GM19463 (cell line): ENCODE results near the gene DNPH1.

ENCODE experiments used
- ATAC-seq: cut with Tn5 transposase; IDR thresholded peaks from one replicate; pipeline ENCODE4 v1.9.1; 2021; ENCODE audit warnings: mild to moderate bottlenecking, moderate library complexity; ENCODE audit not compliant: unreplicated experiment

The DNPH1 gene

DNA sequence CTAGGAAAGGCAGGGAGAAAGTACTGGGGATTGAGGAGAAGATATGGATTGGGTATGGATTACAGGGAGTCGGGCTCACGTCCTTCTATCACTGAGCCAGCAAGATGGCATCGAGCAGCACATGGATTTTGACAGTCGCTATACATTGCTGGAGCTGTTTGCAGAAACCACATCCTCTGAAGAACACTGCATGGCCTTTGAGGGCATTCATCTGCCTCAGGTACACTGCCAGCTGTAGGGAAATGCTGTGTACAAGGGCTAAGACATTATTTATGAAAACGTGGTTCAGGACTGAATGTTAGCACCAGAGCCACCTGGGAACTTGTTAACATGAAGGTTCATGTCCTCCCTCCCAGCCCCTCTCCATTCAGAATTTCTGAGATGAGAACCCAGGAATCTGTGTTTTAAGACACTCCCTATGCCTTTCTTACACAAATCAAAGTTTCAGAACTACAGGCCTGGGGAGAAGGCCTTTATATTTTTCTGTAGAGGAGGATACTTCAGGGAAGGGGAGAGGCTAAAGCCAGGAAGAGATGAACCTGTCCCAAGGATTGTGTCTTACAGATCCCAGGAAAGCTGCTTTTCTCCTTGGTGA, 43.8 kb downstream of the DNPH1 start:
- no peak for ATAC-seq

DNA sequence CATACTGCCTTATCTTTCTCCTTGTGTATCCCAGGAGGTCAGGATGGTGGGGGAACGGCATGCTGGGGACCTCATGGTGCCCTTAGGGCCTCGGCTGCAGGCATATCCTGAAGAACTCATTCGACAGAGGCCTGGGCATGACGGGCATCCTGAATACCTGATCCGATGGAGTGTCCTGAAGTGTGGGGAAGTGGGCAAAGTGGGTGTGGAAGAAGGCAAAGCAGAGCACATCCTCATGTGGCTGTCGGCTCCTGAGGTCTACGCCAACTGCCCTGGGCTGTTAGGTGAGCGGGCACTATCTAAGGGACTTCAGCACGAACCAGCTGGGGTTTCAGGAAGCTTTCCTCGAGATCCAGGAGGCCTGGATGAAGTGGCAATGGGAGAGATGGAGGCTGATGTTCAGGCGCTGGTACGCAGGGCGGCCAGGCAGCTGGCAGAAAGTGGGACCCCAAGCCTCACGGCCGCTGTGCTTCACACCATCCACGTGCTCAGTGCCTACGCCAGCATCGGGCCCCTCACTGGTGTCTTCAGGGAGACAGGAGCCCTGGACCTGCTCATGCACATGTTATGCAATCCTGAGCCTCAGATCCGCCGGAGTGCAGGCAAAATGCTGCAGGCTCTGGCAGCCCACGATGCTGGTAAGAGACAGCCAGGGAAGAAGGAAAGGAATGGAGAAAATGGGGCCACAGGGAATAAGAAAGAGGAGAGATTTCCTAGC, 44.9 kb downstream of the DNPH1 start:
- no peak for ATAC-seq

DNA sequence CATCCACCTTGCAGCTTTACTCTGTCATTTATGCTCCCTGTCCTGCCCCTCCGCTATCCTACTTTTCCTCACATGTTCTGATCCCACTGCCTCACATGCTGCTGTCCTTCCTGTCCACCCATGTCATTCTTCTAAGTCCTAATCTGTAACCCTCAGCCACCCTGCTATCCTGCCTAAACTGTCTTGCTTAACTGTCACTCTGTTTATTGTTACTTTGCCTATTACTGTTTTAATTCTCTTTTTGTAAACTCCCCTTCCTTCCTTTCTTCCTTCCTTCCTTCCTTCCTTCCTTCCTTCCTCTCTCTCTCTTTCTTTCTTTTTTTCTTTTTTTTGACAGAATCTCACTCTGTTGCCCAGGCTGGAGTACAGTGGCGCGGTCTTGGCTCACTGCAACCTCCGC, 45.8 kb downstream of the DNPH1 start:
- ATAC-seq = no peak

DNA sequence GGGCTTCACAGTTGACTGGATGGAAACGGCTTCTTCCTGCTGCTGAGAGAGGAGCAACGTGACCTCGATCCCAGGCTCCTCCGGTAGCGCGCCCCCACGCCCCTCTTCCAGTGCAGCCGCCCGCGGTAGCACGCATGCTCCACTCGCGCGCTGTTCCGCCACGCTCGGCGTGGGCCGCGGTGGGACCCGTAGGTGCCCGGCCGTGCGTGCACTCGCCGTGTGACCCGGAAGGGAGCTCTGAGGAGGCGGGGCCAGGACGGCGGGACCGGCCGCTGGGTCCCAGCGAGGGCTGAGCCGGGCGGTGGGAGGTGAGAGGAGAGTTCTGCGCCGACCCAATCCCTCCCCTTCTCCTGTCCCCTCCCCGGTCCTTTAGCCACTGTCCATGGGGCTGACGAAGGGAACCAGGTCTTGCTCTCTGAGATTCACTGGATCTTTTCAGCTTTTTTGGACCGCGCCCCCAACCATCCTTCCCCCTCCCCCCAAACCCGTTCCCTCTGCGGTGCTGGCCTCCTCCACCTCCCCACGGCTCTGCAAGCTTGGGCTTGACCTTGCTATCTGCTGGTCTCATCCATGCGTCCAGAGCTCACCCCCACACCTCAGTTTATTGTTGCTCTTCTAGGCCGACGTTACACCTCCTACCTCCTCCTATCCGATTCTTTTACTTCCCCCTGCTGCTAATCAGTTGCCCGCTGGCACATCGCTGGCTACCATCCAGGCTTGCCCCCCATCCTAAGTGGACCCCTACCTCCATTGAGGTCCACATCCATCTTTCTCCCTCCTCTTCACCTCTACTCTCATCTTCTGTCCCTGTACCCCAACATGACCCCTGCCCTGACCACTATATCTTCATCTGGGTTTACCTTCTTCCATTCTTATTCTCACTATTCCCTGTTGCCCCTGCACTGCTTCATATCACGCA, 47.1 kb downstream of the DNPH1 start, which contains the start of gene CUL9:
CUL9 (plus strand) TSS at position 255 of the 919 bp plus-strand sequence. CDS start 2,115 bp downstream, outside the sequence.
- peak; percentile 100 for ATAC-seq

DNA sequence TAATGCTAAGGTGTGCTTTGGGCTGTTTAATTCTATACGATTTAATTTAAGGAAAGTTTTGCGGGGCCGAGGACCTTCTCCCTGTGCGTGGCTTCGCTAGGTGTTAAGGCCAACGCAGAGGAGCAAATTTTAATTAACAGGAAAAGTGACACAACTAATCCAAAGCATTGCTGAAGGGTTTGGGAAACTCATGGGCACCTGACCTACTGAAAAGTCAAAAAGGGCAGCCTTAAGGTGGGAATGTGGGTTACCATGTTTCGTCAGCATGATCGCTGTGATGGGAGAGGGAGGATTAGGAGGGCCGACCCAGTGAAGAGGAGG, 47.7 kb downstream of the DNPH1 start:
- no peak for ATAC-seq

DNA sequence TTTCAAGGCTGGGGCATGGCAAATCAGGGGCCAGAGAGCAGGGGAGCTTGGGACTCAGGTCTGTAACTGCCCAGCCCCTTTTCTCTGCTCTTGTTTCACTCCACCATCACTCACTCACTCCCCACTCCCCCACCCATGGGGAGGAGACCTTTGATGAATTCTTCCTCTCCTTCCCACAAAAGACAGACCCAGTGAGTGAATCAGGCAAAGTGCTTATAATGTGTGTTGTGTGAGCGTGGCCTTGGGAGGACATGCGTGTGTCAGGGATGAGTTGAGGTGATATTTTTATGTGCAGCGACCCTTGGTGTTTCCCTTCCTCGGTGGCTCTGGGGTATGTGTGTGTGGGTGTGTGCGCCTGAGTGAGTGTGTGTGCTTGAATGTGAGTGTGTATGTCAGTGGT, 48.3 kb downstream of the DNPH1 start:
- no peak for ATAC-seq

DNA sequence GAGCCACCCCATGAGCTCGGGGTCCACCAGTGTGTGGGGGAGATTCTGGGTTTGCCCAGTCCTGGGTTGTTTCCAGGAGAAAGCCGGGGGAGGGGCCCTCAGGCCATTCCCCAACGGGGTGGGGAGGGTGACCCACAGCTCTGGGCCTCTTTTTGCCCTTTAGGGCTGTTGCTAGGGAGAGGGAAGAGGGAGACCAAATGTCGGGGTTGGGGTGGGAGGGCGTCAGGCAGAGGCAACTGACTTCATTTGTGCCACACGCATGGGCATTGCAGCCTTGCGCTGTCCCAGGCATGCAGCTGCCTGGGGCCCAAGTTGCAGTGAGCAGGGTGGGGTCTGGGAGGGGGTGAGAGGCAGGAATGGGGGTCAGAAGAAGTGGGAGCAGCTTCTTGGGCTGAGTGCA, 49.2 kb downstream of the DNPH1 start:
- ATAC-seq = no peak

DNA sequence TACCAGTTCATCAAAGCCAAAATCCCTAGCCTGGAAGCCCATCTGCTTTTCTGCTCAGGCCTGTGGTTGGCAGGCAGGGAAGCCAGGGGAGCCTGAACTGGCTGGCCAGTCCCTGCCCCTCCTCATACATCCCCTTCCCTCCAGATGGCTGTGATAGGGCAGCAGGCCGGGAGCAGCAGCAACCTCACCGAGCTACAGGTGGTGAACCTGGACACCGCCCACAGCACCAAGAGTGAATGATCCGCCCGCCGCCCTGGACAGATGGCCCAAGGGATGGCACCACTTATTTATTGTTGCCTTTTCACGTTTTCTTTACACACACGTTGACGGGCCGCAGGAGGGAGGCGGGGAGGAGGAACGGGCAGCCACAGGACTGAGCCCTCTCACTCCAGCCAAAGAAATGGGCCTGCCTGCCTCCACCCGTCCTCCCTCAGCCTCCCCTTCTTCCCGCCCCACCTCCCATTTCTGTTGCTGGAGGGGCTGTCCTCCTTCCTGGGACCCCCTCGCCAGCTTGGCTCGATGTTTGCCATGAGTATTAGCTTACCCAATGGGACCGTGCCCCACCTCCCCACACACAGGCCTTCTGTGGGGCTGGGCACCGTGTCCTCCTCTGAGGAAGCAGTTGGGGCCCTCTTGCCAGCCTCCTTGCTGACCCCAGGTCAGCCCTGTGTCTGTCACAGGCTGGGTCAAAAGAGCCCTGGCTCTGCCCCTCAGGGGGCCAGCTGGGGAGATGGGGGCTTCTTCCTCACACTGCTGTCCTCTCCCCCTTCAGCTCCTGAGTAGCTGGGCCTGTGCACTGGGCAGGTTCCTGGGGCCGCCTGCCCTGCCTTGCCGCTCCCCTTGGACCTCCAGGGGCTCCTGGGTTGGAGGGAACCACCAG, 50.1 kb downstream of the DNPH1 start:
- no peak for ATAC-seq

DNA sequence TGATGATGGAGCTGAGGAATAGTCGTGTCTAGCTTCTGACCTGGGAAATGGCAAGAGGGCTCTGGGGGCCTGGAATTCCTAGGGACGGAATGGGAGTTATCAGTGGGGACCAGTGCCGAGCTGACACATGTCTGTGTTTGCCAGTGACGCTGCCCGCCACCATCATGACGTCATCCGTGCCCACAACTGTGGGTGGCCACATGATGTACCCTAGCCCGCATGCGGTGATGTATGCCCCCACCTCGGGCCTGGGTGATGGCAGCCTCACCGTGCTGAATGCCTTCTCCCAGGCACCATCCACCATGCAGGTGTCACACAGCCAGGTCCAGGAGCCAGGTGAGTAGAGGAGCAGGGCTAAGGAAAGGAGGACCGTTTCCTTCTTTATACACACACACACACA, 51.1 kb downstream of the DNPH1 start:
- no peak for ATAC-seq

DNA sequence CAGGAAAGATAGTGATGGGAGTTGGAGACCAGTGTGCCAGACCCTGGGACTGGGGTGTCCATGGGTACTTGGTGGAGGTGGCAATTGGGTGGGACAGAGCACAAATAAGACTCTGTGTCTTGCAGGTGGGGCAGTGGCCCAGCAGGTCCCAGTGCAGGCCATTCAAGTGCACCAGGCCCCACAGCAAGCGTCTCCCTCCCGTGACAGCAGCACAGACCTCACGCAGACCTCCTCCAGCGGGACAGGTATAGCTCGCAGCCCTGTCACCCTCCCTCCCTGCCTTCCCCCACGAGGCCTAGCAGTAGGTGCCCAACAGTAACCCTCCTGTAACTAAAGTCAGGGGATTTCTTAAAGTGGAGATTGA, 52.9 kb downstream of the DNPH1 start:
- no peak for ATAC-seq

DNA sequence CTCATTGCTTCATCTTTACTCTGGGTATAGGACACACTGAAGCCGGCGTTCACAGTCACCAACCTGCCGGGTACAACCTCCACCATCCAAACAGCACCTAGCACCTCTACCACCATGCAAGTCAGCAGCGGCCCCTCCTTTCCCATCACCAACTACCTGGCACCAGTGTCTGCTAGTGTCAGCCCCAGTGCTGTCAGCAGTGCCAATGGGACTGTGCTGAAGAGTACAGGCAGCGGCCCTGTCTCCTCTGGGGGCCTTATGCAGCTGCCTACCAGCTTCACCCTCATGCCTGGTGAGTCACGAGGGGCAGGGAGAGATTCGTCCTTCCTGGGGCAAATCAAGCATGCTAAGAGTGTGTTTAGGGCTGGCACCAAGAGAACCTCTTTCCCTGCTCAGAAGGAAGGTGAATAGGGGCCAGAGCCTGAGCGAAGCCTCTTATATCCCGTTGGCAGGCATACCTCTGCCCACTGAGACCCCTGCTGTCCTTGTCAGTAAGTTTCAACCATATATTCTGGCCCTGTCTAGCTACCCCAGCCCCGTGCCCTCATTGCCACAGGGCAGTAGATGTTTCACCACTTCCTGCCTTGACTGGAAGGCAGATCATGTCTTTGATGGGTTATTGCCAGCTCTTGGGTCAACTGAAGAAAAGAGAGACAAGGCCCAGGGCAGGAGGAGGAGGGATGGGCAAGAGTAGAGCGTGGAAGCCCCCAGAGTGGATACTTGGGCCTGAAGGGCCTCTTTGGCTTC, 53.4 kb downstream of the DNPH1 start:
- no peak for ATAC-seq
